H1 (cell line): ENCODE results near the gene MAPK8IP2. TPM values are rescaled to one million over a fixed set of nuclear protein-coding genes. Genes with fewer than 3 reads are reported as not detected.
"Not testable (repeated sequence)": the region's sequence is repeated elsewhere in the genome, so short reads cannot be mapped to it uniquely, and the experiment has no call there.

Source experiments
- CTCF ChIA-PET: fragments of 300-600 bp; sonication (Branson Sonifier 250); formaldehyde crosslinking; loops from one replicate; lab custom pipeline; 2021; ENCODE audit not compliant: partially characterized antibody; lab: Charles Lee
- POLR2A ChIA-PET: fragments of 300-600 bp; sonication (Branson Sonifier 250); formaldehyde crosslinking; loops from one replicate; lab custom pipeline; 2021; ENCODE audit warnings: inconsistent platforms; ENCODE audit not compliant: partially characterized antibody; lab: Charles Lee
- DNase-seq, 2 experiments: peaks; one replicate each; pipeline versions ENCODE4 v3.0.0 to v3.0.0-alpha.2; 2010 to 2022; ENCODE audit warnings: low spot score in 2 of 2, low read depth in 1 of 2, mixed read lengths in 1 of 2
- FAIRE-seq: peaks from 2 replicates; lab custom pipeline; 2011; peaks lifted over from hg19 to GRCh38; lab: Jason Lieb, UNC
- H2AFZ ChIP-seq: 2 replicates; pipeline ENCODE4 v1.8.1; 2012; ENCODE audit warnings: low read length, inconsistent platforms
- H2AK5ac ChIP-seq: 2 replicates; pipeline ENCODE4 v1.6.1; 2013; ENCODE audit warnings: low read depth, low read length
- H2BK120ac ChIP-seq: replicated peaks from 2 replicates; pipeline ENCODE3; 2013; ENCODE audit warnings: low read depth, low read length, inconsistent platforms
- H2BK12ac ChIP-seq: 2 replicates; pipeline ENCODE4 v1.6.1; 2013; ENCODE audit warnings: low read depth, low read length
- H2BK15ac ChIP-seq: 2 replicates; pipeline ENCODE4 v1.6.1; 2013; ENCODE audit warnings: low read length
- H2BK20ac ChIP-seq: 2 replicates; pipeline ENCODE4 v1.6.1; 2013; ENCODE audit warnings: low read length
- H2BK5ac ChIP-seq: 2 replicates; pipeline ENCODE4 v1.6.1; 2013; ENCODE audit warnings: low read depth, low read length
- H3K14ac ChIP-seq: 2 replicates; pipeline ENCODE4 v1.6.1; 2013; ENCODE audit warnings: inconsistent platforms; ENCODE audit not compliant: insufficient read length
- H3K18ac ChIP-seq: 2 replicates; pipeline ENCODE4 v1.6.1; 2013; ENCODE audit warnings: low read length; ENCODE audit errors: extremely low read depth
- H3K23ac ChIP-seq: 2 replicates; pipeline ENCODE4 v1.6.1; 2013; ENCODE audit warnings: inconsistent platforms; ENCODE audit not compliant: insufficient read length
- H3K23me2 ChIP-seq: 2 replicates; pipeline ENCODE4 v1.6.1; 2013; ENCODE audit warnings: low read depth, low read length
- H3K27ac ChIP-seq: 2 replicates; pipeline ENCODE4 v1.6.1; 2011; ENCODE audit warnings: low read depth, low read length, inconsistent platforms
- H3K27me3 ChIP-seq, 4 experiments: replicated peaks in 1 of 4; 1 replicate in 1 of 4; 2 replicates in 3 of 4; pipeline versions ENCODE4 v1.6.1 to v1.8.1; 2011 to 2013; ENCODE audit warnings: low read length in 3 of 4, mild to moderate bottlenecking in 3 of 4, inconsistent platforms in 2 of 4, mixed read lengths in 2 of 4, moderate library complexity in 1 of 4; ENCODE audit not compliant: control insufficient read depth in 3 of 4, insufficient read depth in 3 of 4; ENCODE audit errors: extremely low read depth in 1 of 4
- H3K36me3 ChIP-seq, 4 experiments: 2 replicates each; pipeline versions ENCODE4 v1.6.1 to v1.8.1; 2011 to 2013; ENCODE audit warnings: mild to moderate bottlenecking in 4 of 4, low read length in 3 of 4, moderate library complexity in 2 of 4, control low read depth in 1 of 4, inconsistent platforms in 1 of 4; ENCODE audit not compliant: insufficient read depth in 4 of 4, control insufficient read depth in 2 of 4
- H3K4ac ChIP-seq: replicated peaks from 2 replicates; pipeline ENCODE3; 2013; ENCODE audit warnings: low read length, low read depth, mixed read lengths, inconsistent platforms; ENCODE audit not compliant: insufficient read length
- H3K4me1 ChIP-seq, 4 experiments: replicated peaks in 1 of 4; 1 replicate in 1 of 4; 2 replicates in 3 of 4; pipeline versions ENCODE4 v1.6.1 to v1.8.1; 2011 to 2013; ENCODE audit warnings: low read length in 3 of 4, inconsistent platforms in 2 of 4, mixed read lengths in 1 of 4; ENCODE audit not compliant: insufficient read depth in 4 of 4, control insufficient read depth in 3 of 4
- H3K4me2 ChIP-seq, 2 experiments: 2 replicates each; pipeline versions ENCODE4 v1.6.1 to v1.8.1; 2011 to 2013; ENCODE audit warnings: low read depth in 2 of 2, low read length in 2 of 2, control low read depth in 1 of 2, inconsistent platforms in 1 of 2, mild to moderate bottlenecking in 1 of 2; ENCODE audit not compliant: insufficient read depth in 1 of 2
- H3K4me3 ChIP-seq, 4 experiments: fragments of 200-600, 300-600 bp in 1 of 4; sonication (generic), shearing (Covaris generic), sonication (Bioruptor Twin) in 1 of 4; 2 replicates each; pipeline versions ENCODE4 v1.5.1 to v1.8.1; 2011 to 2016; ENCODE audit warnings: low read length in 4 of 4, low read depth in 3 of 4, control low read depth in 2 of 4, inconsistent platforms in 2 of 4, mild to moderate bottlenecking in 2 of 4, mixed read lengths in 1 of 4, moderate library complexity in 1 of 4; ENCODE audit not compliant: insufficient read depth in 2 of 4; ENCODE audit errors: extremely low read depth in 1 of 4
- H3K56ac ChIP-seq: replicated peaks from 2 replicates; pipeline ENCODE3; 2013; ENCODE audit warnings: low read depth, mild to moderate bottlenecking, mixed read lengths, low read length, inconsistent platforms; ENCODE audit not compliant: insufficient read length
- H3K79me1 ChIP-seq: 2 replicates; pipeline ENCODE4 v1.6.1; 2013; ENCODE audit warnings: low read depth, low read length, control low read depth
- H3K79me2 ChIP-seq, 2 experiments: 2 replicates each; pipeline versions ENCODE4 v1.6.1 to v1.8.1; 2012 to 2013; ENCODE audit warnings: low read length in 2 of 2, mild to moderate bottlenecking in 2 of 2, inconsistent platforms in 1 of 2; ENCODE audit not compliant: insufficient read depth in 2 of 2, control insufficient read depth in 1 of 2
- H3K9ac ChIP-seq, 4 experiments: replicated peaks in 1 of 4; 1 replicate in 1 of 4; 2 replicates in 3 of 4; pipeline versions ENCODE4 v1.6.1 to v1.8.1; 2011 to 2013; ENCODE audit warnings: low read depth in 3 of 4, low read length in 3 of 4, control low read depth in 2 of 4, mild to moderate bottlenecking in 2 of 4, moderate library complexity in 2 of 4, inconsistent platforms in 1 of 4; ENCODE audit errors: extremely low read depth in 1 of 4
- H3K9me3 ChIP-seq, 2 experiments: 2 replicates each; pipeline versions ENCODE4 v1.6.1 to v1.8.1; 2012 to 2013; ENCODE audit warnings: mild to moderate bottlenecking in 2 of 2, moderate library complexity in 2 of 2, control low read depth in 1 of 2, inconsistent platforms in 1 of 2, low read depth in 1 of 2, low read length in 1 of 2, mixed read lengths in 1 of 2; ENCODE audit not compliant: insufficient read depth in 2 of 2
- H4K20me1 ChIP-seq, 2 experiments: replicated peaks in 1 of 2; 2 replicates each; pipeline versions ENCODE3 to v1.8.1; 2011 to 2013; ENCODE audit warnings: inconsistent platforms in 2 of 2, low read length in 2 of 2, mild to moderate bottlenecking in 1 of 2; ENCODE audit not compliant: insufficient read depth in 2 of 2, control insufficient read depth in 1 of 2
- H4K5ac ChIP-seq: 2 replicates; pipeline ENCODE4 v1.6.1; 2013; ENCODE audit warnings: low read length, low read depth, mixed read lengths, inconsistent platforms; ENCODE audit not compliant: insufficient read length
- H4K8ac ChIP-seq: 2 replicates; pipeline ENCODE4 v1.8.0; 2013; ENCODE audit warnings: mild to moderate bottlenecking, moderate library complexity, low read length, inconsistent platforms; ENCODE audit not compliant: insufficient read depth; ENCODE audit errors: extremely low read depth
- H4K91ac ChIP-seq: replicated peaks from 2 replicates; pipeline ENCODE3; 2013; ENCODE audit warnings: low read length, mixed read lengths, inconsistent platforms; ENCODE audit not compliant: insufficient read length
- WGBS, 2 experiments: shearing (Covaris generic) in 1 of 2; methylation state at CpG; one replicate each; pipeline versions ENCODE4 v1.1.6 to v1.1.7; 2013 to 2015; ENCODE audit warnings: low lambda C conversion rate in 2 of 2, mixed read lengths in 2 of 2, inconsistent platforms in 1 of 2, low coverage in 1 of 2, missing lambda C conversion rate in 1 of 2; ENCODE audit not compliant: insufficient replicate concordance in 2 of 2, insufficient coverage in 1 of 2, insufficient read length in 1 of 2; ENCODE audit errors: extremely low coverage in 1 of 2, missing lambda C conversion rate in 1 of 2; 5-methylcytosine and 5-hydroxymethylcytosine counted together
- polyA plus RNA-seq, 7 experiments: library from polyadenylated mRNA; depleted of rRNA in 3 of 7; stranded (reverse) in 5 of 7; unstranded in 2 of 7; fragments of >200 nt in 5 of 7; fragments of 200-250 nt in 2 of 7; gene quantifications; 1 replicate in 5 of 7; 2 replicates in 1 of 7; 4 replicates in 1 of 7; pipeline versions ENCODE4 v1.2.1 to v1.2.3, GENCODE V29; 2011 to 2013; ENCODE audit warnings: missing spikeins in 2 of 7, mixed read lengths in 2 of 7
- total RNA-seq: library from RNA; stranded (reverse); fragmentation: NEBNext Ultra II Directional; extraction: Animal tissue kit (Norgen Biotek cat#: 25700); gene quantifications from 2 replicates; pipeline ENCODE4 v1.2.1, GENCODE V29; 2021

The MAPK8IP2 gene
- total and polyA plus RNA-seq, 2 of the 8 experiments (the other 6 are each of a cell fraction or from before 2014, with no cell fraction given), result 1.5 to 5.5 TPM

GRCh38 chr22:50614296-50614695 lies 13.7 kb downstream of the MAPK8IP2 start:
- H4K20me1 ChIP-seq, H3K27me3 ChIP-seq, H2BK20ac ChIP-seq, DNase-seq, H2BK5ac ChIP-seq, H3K9me3 ChIP-seq, H3K4me2 ChIP-seq, H4K5ac ChIP-seq, H3K79me2 ChIP-seq, POLR2A ChIA-PET, H3K56ac ChIP-seq, H3K27ac ChIP-seq, H3K23me2 ChIP-seq, H3K14ac ChIP-seq, FAIRE-seq, H2BK120ac ChIP-seq, H3K36me3 ChIP-seq, H3K79me1 ChIP-seq, H2BK15ac ChIP-seq, H3K4ac ChIP-seq, H3K23ac ChIP-seq, H3K9ac ChIP-seq, H2AK5ac ChIP-seq, H3K4me3 ChIP-seq, H2AFZ ChIP-seq, H2BK12ac ChIP-seq, H4K91ac ChIP-seq, H4K8ac ChIP-seq, H3K18ac ChIP-seq: not testable (repeated sequence)
- CTCF ChIA-PET, result interaction anchor here (1.2 kb wide), 1 partner anchor 49 kb away, joined by 3 read pairs; no protein-coding TSS in a partner anchor
- peaks cover 0 to 13% (median 2%) of the 10 kb centered on the region in 4 experiments; a peak in 4 of 7 replicates for H3K4me1 ChIP-seq
- WGBS, 2 experiments, result 79% methylated on average over 3 of the region's 3 CpGs; no CpG with 5 or more reads in 1 of the 2 experiments
